Superior temporal gyrus (tissue), 1 donor: ENCODE measurements around the gene ATP8A2.

Experiments
- DNase-seq: peaks from one replicate; pipeline ENCODE4 v3.0.0-alpha.2; 2016; ENCODE audit errors: extremely low spot score

Gene ATP8A2

GRCh38 chr13:25380741-25381324 lies 9.1 kb downstream of the ATP8A2 start:
- DNase-seq: no peak

- no peak for DNase-seq
These were observed 13.1 kb downstream of the ATP8A2 start for GRCh38 chr13:25384758-25385410.

- no peak for DNase-seq
These were observed 20.2 kb downstream of the ATP8A2 start for GRCh38 chr13:25391932-25392331.

GRCh38 chr13:25394402-25395060 lies 22.8 kb downstream of the ATP8A2 start:
- DNase-seq: no peak

- no peak for DNase-seq
These were observed 26.0 kb downstream of the ATP8A2 start for GRCh38 chr13:25397763-25398162.

- no peak for DNase-seq
These were observed 29.2 kb downstream of the ATP8A2 start for GRCh38 chr13:25400925-25401324.

GRCh38 chr13:25401958-25402357 lies 30.2 kb downstream of the ATP8A2 start:
- DNase-seq: no peak

- DNase-seq: no peak
These were observed 34.6 kb downstream of the ATP8A2 start for GRCh38 chr13:25406377-25406776.

GRCh38 chr13:25409938-25410337 lies 38.2 kb downstream of the ATP8A2 start:
- DNase-seq: no peak

GRCh38 chr13:25415241-25415640 lies 43.5 kb downstream of the ATP8A2 start:
- no peak for DNase-seq

- DNase-seq: no peak
These were observed 45.8 kb downstream of the ATP8A2 start for GRCh38 chr13:25417535-25417934.

GRCh38 chr13:25420161-25420560 lies 48.4 kb downstream of the ATP8A2 start:
- no peak for DNase-seq

GRCh38 chr13:25421612-25422011 lies 49.8 kb downstream of the ATP8A2 start:
- no peak for DNase-seq

GRCh38 chr13:25422153-25422552 lies 50.4 kb downstream of the ATP8A2 start:
- DNase-seq: no peak

- no peak for DNase-seq
These were observed 52.1 kb downstream of the ATP8A2 start for GRCh38 chr13:25423831-25424230.

- no peak for DNase-seq
These were observed 57.7 kb downstream of the ATP8A2 start for GRCh38 chr13:25429466-25429865.

GRCh38 chr13:25432691-25433090 lies 60.9 kb downstream of the ATP8A2 start:
- DNase-seq: no peak

- DNase-seq: no peak
These were observed 68.3 kb downstream of the ATP8A2 start for GRCh38 chr13:25440061-25440460.

- no peak for DNase-seq
These were observed 74.5 kb downstream of the ATP8A2 start for GRCh38 chr13:25446261-25446660.

- no peak for DNase-seq
These were observed 75.6 kb downstream of the ATP8A2 start for GRCh38 chr13:25447396-25447795.

GRCh38 chr13:25453850-25454365 lies 82.1 kb downstream of the ATP8A2 start:
- no peak for DNase-seq

GRCh38 chr13:25455146-25455545 lies 83.4 kb downstream of the ATP8A2 start:
- DNase-seq: no peak

- no peak for DNase-seq
These were observed 85.8 kb downstream of the ATP8A2 start for GRCh38 chr13:25457566-25457965.
